Dendritic cell treated with granulocyte-macrophage colony-stimulating factor and Interleukin-4, amounts not matched to agents 40 ng/mL and 50 ng/mL, for 4 days (primary cell): Measurements from ENCODE around the gene BRD9.
"Not testable (repeated sequence)": the region's sequence is repeated elsewhere in the genome, so short reads cannot be mapped to it uniquely, and the experiment has no call there.

Experiments
- H3K27ac Mint-ChIP-seq: one replicate; pipeline ENCODE4 v1.8.0; 2022; ENCODE audit warnings: mild to moderate bottlenecking, mixed read lengths
- H3K27me3 Mint-ChIP-seq: one replicate; pipeline ENCODE4 v1.8.0; 2022; ENCODE audit warnings: mild to moderate bottlenecking, mixed read lengths
- H3K36me3 Mint-ChIP-seq: one replicate; pipeline ENCODE4 v1.8.0; 2022; ENCODE audit warnings: low read depth, mixed read lengths
- H3K4me1 Mint-ChIP-seq: one replicate; pipeline ENCODE4 v1.8.0; 2022; ENCODE audit warnings: low read depth, mixed read lengths
- H3K4me3 Mint-ChIP-seq: one replicate; pipeline ENCODE4 v1.8.0; 2022; ENCODE audit warnings: mild to moderate bottlenecking, moderate library complexity, mixed read lengths
- H3K9me3 Mint-ChIP-seq: one replicate; pipeline ENCODE4 v1.8.0; 2022; ENCODE audit warnings: mixed read lengths
- intact Hi-C: fragments of 100-400 bp; cut with micrococcal nuclease; formaldehyde crosslinking; loops from one replicate; pipeline ENCODE4 v1.15.0; 2022

The BRD9 gene

DNA sequence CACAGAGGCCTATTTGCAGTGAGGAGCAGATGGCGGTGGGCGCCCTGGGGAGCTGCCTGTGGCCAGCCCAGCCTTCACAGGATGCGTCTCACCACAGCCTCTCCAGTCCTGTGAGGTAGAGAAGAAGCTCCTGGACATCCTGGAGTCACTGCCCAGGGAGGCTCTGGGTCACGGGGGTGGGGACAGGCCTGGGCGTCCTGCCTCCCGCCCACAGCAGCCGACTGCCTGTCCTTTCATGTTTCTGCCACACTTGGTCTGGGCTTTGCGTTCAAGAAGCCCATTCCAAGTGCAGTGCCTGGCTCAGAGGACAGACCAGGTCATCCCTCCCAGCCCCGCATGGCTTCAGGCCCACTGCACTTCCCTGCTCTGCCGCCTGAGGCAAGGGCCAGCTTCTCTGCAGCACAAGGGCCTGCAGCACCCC is 54.2 kb downstream of the BRD9 start:
- H3K4me1 Mint-ChIP-seq, H3K4me3 Mint-ChIP-seq, H3K27ac Mint-ChIP-seq, H3K9me3 Mint-ChIP-seq, H3K36me3 Mint-ChIP-seq, intact Hi-C loops, H3K27me3 Mint-ChIP-seq: not testable (repeated sequence)

DNA sequence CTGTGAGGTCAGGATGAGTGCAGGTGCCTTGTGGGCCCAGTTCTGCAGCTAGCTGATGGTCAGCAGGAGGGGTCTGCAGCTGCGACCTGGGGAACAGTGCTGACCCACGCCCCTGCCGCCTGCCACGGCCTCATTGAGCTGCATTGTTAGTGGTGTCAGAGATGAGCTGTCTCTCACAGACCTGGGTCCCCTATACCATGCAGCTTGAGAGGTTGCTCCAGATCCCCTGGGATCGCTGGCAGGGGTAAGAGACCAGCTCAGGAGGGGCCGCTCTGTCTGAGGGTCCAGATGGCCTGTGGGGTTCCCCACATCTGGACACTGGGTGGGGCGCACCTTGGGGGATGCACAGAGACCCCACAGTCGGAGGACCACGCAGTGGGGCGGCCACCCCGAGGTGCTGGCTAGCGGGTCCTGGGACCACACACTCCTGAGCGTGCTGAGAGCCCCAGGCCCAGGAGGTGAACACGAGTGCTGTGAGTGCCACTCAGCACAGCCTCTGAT is 54.9 kb downstream of the BRD9 start:
- H3K4me3 Mint-ChIP-seq, H3K9me3 Mint-ChIP-seq, H3K36me3 Mint-ChIP-seq, H3K4me1 Mint-ChIP-seq, H3K27ac Mint-ChIP-seq, H3K27me3 Mint-ChIP-seq, intact Hi-C loops: not testable (repeated sequence)

DNA sequence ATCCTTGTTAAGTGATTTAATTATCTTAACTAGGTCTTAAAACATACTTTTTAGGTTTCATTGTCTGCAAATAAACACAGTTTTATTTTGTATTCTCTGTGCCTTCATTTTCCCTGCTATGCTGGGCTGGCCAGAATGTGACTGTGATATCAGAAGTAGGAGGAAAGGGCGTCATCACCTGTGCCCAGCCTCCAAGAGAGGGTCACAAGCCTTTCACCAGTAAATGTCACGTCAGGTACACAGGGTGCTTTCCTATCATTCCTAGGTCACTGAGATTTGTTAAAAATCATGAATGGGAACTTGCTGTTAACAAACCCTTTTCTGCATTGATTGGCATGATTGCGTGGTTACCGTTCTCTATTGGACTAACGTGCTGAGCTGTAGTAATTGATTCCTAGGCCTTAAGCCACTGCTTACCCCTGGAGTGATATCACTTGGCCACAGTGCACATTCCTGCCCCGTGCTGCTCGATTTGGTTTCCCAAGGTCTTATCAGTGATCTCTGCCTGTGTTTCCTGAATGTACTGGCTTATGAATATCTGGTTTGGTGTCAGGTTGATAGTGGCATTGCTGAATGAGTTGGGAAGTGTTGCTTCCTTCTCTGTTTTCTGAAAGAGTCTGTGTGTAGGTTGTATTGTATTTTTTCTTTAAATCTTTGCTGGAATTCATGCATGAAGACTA is 56.5 kb downstream of the BRD9 start:
- H3K4me3 Mint-ChIP-seq, H3K36me3 Mint-ChIP-seq, H3K27me3 Mint-ChIP-seq, H3K9me3 Mint-ChIP-seq, intact Hi-C loops, H3K4me1 Mint-ChIP-seq, H3K27ac Mint-ChIP-seq: not testable (repeated sequence)

DNA sequence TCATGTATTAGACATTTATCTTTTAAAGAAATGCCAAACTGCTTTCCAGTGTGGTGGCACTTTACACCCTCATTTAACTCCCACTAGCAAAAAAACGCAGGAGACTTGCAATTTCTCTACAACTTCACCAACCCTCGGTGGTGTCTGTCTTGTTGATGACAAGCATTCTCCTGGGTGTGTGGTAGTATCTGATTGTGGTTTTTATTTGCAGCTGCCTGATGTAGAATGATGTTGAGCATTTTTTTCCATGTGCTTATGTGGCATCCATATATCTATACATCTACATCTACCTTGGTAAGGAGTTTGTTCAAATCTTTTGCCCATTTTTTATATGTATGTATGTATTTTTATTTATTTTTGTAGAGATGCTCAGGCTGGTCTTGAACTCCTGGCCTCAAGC is 58.6 kb downstream of the BRD9 start:
- H3K27ac Mint-ChIP-seq, H3K36me3 Mint-ChIP-seq, H3K27me3 Mint-ChIP-seq, H3K9me3 Mint-ChIP-seq, intact Hi-C loops, H3K4me3 Mint-ChIP-seq, H3K4me1 Mint-ChIP-seq: not testable (repeated sequence)

DNA sequence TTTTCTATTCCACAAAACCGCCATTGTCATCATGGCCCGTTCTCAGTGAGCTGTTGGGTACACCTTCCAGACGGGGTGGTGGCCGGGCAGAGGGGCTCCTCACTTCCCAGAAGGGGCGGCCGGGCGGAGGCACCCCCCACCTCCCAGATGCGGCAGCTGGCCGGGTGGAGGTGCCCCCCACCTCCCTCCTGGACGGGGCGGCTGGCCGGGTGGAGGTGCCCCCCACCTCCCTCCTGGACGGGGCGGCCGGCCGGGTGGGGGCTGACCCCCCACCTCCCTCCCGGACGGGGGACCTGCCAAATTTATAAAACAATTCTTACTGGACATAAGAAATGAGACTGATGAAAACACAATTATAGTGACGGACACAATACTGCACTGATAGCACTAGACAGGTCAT is 64.4 kb downstream of the BRD9 start:
- H3K27me3 Mint-ChIP-seq, intact Hi-C loops, H3K4me1 Mint-ChIP-seq, H3K36me3 Mint-ChIP-seq, H3K4me3 Mint-ChIP-seq, H3K27ac Mint-ChIP-seq, H3K9me3 Mint-ChIP-seq: not testable (repeated sequence)

DNA sequence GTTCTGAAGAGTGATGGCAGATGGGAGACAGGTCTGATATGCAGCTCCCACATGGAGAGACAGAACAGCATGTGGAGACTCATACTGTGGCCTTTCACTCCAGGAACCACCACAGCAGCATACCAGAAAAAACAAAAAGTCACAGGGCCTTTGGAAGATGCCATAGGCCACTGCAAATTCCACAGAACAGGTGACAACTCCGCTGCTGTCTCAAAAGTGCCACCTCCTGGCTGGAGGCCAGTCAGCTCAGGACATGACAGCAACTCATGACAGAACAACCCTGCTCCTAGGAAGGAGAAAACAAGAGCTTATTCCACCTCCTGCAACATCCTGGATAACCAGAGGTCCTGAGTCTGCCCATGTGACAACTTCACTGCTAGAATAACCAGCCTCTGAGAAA is 67.1 kb downstream of the BRD9 start:
- H3K27me3 Mint-ChIP-seq, H3K36me3 Mint-ChIP-seq, H3K4me3 Mint-ChIP-seq, H3K4me1 Mint-ChIP-seq, intact Hi-C loops, H3K27ac Mint-ChIP-seq, H3K9me3 Mint-ChIP-seq: not testable (repeated sequence)

DNA sequence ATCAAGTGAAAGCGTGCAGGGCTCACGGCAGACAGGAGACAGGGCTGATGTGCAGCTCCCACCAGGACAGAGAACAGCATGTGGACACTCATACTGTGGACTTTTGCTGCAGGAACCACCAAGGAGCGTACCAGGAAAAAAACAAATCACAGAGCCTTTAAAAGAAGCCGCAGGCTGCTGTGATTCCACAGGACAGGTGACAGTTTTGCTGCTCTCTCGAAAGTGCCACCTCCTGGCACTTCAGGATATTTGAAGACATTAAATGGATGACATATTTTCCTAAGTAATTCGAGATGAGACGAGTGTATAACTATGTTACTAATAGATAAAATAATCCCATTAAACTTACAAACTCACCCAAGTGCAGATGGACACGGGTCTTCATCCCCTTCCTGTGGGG is 71.1 kb downstream of the BRD9 start:
- intact Hi-C loops: no loop called here
- Mint-ChIP-seq H3K9me3 (no peaks in the 10 kb centered on the region), H3K4me1 (no peaks in the 10 kb centered on the region), H3K36me3 (no peaks in the 10 kb centered on the region), H3K27me3 (no peaks in the 10 kb centered on the region), H3K4me3 (no peak overlapping the region), H3K27ac (no peak overlapping the region)

DNA sequence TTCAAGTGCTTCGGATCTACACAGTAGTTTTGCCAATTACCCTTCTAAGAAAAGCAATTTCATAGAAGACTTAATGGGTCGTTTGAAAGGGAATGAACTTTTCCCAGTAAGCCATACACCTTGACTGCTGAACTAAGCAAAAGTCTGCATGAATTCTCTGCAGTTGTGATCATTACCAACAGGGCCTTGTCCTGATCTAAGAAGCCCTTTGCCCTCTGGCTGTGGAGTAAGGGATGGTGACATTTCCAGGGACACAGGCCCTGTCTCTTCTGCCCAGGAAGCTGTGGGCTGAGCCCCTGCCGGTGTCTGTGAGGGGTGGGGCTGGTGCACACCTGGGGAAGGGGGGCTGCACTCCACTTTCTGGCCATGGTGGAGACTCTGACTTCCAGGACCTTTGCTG is 72.4 kb downstream of the BRD9 start:
- intact Hi-C loops: no loop called here
- Mint-ChIP-seq H3K36me3 (no peaks in the 10 kb centered on the region), H3K27me3 (no peaks in the 10 kb centered on the region), H3K4me3 (no peak overlapping the region), H3K27ac (no peak overlapping the region), H3K4me1 (no peaks in the 10 kb centered on the region), H3K9me3 (no peaks in the 10 kb centered on the region)

DNA sequence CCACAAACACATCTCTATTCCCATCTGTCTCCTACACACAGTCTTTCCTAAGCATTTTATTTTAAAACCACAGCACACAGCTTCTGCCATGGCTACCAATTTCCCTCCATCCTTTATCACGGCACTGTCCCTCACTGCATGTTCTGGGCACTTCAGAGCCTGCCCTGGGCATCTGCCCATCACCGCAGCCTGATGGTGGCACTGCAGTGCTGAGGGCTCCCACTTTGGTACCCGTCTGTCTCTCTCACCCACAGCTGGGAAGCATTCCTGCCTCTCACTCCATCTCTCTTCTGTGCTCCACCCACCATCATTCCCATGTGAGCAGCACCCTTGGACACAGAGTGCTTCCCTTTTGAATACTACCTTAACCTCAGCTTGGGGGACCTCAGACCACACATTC is 73.5 kb downstream of the BRD9 start:
- intact Hi-C loops: no loop called here
- H3K4me3 Mint-ChIP-seq: no peak overlapping the region

DNA sequence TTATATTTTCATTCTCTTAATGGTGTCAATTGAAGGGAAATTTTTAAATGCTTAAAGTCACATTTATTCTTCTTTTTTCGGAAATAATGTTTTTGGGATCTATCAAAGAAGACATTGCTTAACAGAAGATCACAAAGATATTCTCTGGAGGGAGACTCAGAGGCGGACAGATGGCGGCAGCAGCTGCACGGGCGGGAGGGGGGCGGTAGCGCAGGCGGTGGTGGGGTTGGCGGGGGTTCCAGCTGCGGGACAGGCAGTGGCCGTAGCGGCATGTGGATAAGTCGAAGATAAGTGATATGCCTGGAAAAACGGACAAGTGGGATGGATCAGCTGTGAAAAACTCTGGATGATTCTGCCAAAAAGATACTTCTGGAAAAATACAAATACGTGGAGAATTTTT is 76.4 kb downstream of the BRD9 start:
- Mint-ChIP-seq H3K36me3 (no peaks in the 10 kb centered on the region), H3K9me3 (no peaks in the 10 kb centered on the region), H3K4me3 (no peak overlapping the region), H3K4me1 (no peaks in the 10 kb centered on the region), H3K27ac (no peak overlapping the region), H3K27me3 (no peaks in the 10 kb centered on the region)
- intact Hi-C loops: no loop called here

More for the DNA sequence above, 73.5 kb downstream of the BRD9 start:
- no peaks in the 10 kb centered on the region for H3K9me3 Mint-ChIP-seq
- H3K36me3 Mint-ChIP-seq: no peaks in the 10 kb centered on the region
- no peaks in the 10 kb centered on the region for H3K4me1 Mint-ChIP-seq
- H3K27ac Mint-ChIP-seq: no peak overlapping the region
- no peaks in the 10 kb centered on the region for H3K27me3 Mint-ChIP-seq

DNA sequence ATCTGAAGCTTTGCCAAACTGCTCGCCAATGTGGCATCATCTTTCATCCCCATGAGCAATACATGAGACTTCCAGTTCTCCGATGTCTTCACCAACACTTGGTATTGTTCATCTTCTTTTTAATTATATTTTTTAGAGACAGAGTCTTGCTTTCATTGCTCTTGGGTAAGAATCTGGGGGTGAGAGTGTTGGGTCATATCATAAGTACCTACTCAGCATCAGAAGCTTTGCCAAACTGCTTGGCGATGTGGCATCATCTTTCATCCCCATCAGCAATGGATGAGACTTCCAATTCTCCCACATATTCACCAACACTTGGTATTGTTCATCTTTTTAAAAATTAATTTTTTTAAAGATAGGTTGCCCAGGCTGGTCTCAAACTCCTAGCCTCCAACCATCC is 77.2 kb downstream of the BRD9 start:
- Mint-ChIP-seq H3K9me3 (no peaks in the 10 kb centered on the region), H3K27me3 (no peaks in the 10 kb centered on the region), H3K4me3 (no peak overlapping the region), H3K4me1 (no peaks in the 10 kb centered on the region), H3K27ac (no peak overlapping the region), H3K36me3 (no peaks in the 10 kb centered on the region)
- intact Hi-C loops: no loop called here
